HG03025 (cell line): ENCODE results near the gene BCO1.
"Not testable (repeated sequence)": the region's sequence is repeated elsewhere in the genome, so short reads cannot be mapped to it uniquely, and the experiment has no call there.

ENCODE experiments used
- ATAC-seq: cut with Tn5 transposase; IDR thresholded peaks from one replicate; pipeline ENCODE4 v1.9.1; 2021; ENCODE audit warnings: mild to moderate bottlenecking, moderate library complexity; ENCODE audit not compliant: unreplicated experiment, low FRiP score

BCO1 gene

GRCh38 chr16:81238296-81239011 lies at the start of gene BCO1:
Gene BCO1 (plus strand): TSS chr16:81238689. CDS start chr16:81238909, 220 bp downstream.
- ATAC-seq: no peak

GRCh38 chr16:81189100-81189664 lies 49.3 kb upstream of the BCO1 start:
- no peak for ATAC-seq

- ATAC-seq: no peak
These were observed 47.8 kb upstream of the BCO1 start for GRCh38 chr16:81190667-81191066.

- ATAC-seq: no peak
These were observed 42.5 kb upstream of the BCO1 start for GRCh38 chr16:81195885-81196534.

- no peak for ATAC-seq
These were observed 39.9 kb upstream of the BCO1 start for GRCh38 chr16:81198635-81199034.

- no peak for ATAC-seq
These were observed 37.2 kb upstream of the BCO1 start for GRCh38 chr16:81201267-81201666.

- no peak for ATAC-seq
These were observed 33.5 kb upstream of the BCO1 start for GRCh38 chr16:81204798-81205680.

- ATAC-seq: no peak
These were observed 31.4 kb upstream of the BCO1 start for GRCh38 chr16:81207076-81207475.

- ATAC-seq: no peak
These were observed 27.7 kb upstream of the BCO1 start for GRCh38 chr16:81210807-81211206.

GRCh38 chr16:81212830-81213465 lies 25.5 kb upstream of the BCO1 start:
- no peak for ATAC-seq

- no peak for ATAC-seq
These were observed 23.7 kb upstream of the BCO1 start for GRCh38 chr16:81214745-81215166.

- no peak for ATAC-seq
These were observed 22.4 kb upstream of the BCO1 start for GRCh38 chr16:81216114-81216513.

- ATAC-seq: no peak
These were observed 21.8 kb upstream of the BCO1 start for GRCh38 chr16:81216706-81217105.

- ATAC-seq: no peak
These were observed 19.3 kb upstream of the BCO1 start for GRCh38 chr16:81219151-81219550.

GRCh38 chr16:81220349-81220748 lies 18.1 kb upstream of the BCO1 start:
- no peak for ATAC-seq

- no peak for ATAC-seq
These were observed 16.8 kb upstream of the BCO1 start for GRCh38 chr16:81221731-81222130.

- ATAC-seq: no peak
These were observed 13.7 kb upstream of the BCO1 start for GRCh38 chr16:81224824-81225223.

- not testable (repeated sequence) for ATAC-seq
These were observed 12.8 kb upstream of the BCO1 start for GRCh38 chr16:81225697-81226096.

GRCh38 chr16:81227785-81228184 lies 10.7 kb upstream of the BCO1 start:
- ATAC-seq: no peak

GRCh38 chr16:81229811-81230210 lies 8.7 kb upstream of the BCO1 start:
- no peak for ATAC-seq
